Measurements from ENCODE around the gene RHCG.
A peak's percentile ranks its signal among the peaks of the same experiment; 100 is the strongest.

Gene RHCG

DNA sequence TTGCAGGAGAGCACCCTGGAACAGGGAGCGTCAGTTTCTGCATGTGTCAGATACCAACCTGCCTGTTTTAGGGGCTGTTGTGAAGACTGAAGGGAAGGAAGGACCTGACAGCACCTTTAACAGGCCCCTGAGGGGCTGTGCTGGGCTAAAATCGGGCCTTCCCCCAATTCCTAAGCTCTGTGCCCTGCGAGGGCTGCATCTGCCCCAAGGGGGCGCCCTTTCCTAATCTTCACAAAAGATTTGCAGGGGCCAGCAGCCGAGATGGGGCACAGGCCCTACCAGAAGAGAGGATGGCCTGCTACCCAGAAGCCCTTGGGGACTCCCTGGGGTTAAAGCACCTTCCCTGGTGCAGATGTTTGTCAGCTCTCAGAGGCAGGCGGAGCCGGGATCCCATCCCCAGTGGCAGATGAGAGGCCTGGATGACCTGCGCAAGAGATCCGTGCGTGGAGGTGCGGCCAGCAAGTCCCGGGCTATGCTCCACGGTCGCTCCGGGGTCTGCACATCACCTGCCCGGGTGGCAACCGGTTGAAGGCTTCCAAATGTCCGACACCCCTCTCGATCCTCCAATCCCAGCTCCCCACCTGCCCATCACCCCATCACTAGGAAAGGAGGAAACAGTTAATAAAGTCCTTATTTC, 53.6 kb downstream of the RHCG start:
- no peak for DNase-seq

DNA sequence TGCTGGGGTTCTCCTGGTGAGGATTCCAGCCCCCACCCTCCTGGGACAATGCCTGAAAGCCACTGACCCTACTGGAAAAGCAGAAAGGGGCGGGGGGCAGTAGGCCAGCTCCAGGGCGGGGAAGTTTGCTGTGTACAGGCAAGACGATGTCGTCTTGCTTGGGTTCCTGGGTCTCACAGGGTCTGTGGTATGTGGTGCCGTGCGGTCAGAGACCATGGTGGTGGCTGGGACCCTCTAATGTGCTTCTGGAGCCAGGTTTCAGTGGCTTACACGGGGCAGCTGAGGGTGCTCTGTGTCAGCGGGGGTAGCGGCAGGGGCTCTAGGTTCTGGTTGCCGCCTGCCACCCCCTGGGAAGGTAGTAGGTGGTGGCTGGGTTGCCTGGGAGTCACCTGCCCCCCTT, 54.2 kb downstream of the RHCG start:
- DNase-seq = no peak

DNA sequence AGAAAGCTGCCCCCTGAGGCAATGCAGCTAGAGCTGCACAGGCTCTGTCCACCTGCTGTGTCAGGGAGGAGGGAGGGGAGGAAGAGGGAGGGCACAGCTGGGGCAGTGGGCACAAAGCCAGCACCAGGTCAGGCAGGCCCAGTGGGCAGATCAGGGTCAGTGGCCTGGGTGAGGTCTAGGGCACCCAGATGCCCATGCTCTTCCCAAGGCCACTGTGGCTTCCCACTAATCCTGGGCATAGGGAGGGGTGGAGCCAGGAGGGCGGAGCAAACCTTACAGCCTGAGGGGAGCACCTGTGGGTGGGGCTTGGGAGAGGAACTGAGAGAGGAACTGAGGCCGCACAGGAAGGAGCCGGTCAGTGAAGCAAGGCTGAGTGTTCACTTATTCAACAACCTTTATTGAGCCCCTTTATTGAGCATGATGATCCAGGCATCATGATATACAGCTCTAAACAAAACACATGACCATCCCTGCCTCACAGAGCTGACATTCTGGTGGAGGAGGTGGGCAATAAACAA, 55.0 kb downstream of the RHCG start:
- no peak for DNase-seq

DNA sequence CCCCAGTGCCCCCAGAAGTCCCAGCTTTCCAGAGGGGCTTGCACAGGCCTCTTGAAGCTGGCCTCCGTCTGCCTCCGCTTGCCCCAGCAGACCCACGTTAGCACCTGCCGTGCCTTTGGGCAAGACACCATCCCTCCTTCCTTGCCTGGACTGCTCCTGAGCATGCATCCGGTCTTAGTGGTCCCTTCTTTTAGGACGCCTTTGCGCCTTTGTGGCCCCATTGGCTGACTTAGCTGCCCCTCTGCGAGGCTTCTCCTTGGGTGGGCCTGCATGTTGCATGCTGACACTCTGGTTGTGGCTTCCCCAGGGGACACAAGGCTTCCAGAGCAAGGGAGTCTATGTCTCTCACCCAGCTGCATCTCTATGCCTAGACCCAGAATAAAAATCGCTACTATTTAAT, 56.6 kb downstream of the RHCG start:
- no peak for DNase-seq

DNA sequence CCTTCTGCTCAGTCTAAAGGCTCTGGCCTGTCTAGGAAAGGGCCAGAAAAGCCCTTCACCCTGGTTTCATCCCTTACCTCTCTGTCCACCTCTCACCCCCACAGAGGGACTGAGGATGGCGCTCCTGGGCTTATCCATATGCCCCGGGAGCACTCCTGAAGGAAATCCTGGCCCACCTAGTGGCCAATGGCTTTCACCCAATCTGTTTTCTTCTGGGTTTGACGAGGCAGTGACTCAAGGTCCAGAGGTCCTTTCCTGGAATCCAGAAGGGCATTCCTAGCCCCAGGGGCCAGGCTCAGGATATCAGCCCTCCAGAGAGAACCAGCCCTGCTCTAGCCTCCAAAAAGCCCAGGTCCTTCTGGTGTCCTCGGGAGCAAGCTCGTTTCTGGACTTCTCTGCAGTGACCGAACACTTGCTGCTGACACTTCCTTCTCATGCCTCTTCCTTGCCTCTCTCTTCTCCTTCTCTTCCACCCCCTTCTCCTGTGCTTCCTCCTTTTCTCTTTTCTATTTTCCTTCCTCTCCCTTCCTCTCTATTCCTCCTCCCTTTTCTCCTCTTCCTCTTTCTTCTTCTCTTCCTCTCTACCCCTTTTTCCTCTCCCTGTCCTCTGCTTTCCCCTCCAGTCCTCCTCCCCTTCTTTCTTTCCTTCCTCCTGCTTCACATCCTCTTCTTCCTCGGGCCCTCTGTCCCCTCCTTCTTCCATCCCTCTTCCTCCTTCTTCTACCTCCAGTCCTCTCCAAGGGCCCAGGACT, 59.6 kb downstream of the RHCG start:
- DNase-seq = no peak

DNA sequence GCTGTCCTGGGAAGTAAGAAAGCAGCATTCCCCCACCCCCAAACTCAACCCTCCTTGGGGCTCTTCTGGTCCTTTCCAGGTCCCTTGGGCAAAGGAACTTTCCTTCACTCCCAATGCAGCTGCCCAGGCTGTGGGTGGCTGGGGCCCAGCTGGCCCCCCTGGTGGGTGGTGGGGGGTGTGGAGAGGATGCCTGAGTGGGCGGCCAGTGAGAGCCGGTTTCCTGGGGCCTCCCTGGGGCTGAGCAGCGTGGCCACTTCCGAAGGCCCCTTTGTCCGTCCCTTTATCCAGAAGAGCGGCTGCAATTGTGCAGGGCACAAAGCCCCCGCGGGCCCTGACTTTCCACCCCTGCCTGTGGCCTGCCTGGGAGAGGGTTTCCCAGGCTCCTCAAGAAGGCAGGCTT, 61.0 kb downstream of the RHCG start:
- no peak for DNase-seq

DNA sequence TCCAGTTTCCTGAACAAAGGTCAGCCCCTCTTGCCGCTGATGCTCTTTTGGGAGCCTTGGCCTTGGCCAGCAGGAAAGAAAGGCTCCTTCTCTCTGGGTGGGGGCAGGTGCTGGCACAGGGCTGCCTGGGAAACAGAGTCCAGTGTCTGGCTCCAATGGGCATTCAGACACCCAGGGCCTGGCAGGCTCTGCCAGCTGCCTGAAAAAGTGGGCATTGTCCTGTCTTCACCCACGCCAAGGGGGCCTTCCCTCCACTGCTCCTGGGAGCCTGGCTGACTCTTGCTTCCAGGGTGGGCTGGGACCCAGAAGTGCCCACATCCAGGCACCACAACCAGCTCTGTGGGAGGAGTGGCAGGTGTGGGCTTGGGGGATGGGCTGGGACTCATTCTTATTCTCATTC, 62.7 kb downstream of the RHCG start:
- DNase-seq = no peak

DNA sequence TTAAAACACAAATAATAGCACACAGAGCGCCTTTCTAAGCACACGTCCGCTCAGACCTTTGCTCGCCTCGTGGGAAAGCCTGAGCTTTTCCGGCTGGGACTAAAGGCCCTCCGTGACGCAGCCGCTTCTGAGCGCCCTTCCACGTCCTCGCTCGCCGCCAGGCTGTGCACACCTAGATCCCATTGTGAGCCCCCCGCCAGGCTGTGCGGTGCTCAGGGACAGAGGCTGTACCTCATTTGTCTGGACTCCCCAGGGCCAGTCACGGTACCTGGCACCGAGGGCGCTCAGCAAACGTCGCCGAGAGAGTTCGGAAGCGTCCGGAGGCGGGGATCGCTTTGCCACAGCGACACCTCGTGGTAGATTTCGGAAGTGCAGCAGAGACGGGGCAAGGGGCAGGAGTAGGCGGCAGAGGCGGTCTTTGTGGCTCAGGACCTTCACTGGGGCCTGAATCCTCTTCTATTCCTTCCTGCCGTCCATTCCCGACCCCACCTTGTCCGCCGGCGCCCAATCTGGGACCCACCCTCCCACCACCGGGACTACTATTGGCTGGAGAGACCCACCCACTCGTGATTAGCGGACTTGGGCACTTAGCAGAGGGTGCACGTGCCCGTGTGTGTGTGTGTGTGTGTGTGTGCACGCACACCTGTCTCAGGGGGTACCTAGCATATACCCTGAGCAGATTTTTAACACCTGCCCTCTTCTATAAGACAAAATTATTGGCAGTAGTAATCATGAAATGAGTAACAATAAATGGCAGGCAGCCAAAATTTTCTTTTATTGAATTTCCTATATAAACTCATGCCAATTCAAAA, 65.6 kb downstream of the RHCG start:
- peak; percentile 45 for DNase-seq

DNA sequence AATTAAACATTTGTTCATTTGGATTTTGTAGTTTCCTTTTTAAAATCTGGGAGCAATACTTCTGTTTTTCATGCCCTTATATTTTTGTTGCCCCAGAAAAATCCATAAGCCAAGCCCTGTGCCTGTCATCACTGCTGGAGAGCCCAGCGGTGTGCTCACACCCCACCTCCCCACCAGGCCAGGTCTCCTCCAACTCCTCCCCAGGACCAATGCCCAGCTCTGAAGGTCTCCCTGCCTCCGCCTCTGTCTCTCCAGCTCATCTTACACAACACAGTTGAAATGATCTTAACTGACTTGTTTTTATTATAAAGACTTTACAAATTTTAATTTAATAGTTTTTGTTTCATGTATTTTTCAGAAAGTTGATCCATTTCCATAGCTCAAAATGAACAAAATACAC, 66.4 kb downstream of the RHCG start:
- no peak for DNase-seq

DNA sequence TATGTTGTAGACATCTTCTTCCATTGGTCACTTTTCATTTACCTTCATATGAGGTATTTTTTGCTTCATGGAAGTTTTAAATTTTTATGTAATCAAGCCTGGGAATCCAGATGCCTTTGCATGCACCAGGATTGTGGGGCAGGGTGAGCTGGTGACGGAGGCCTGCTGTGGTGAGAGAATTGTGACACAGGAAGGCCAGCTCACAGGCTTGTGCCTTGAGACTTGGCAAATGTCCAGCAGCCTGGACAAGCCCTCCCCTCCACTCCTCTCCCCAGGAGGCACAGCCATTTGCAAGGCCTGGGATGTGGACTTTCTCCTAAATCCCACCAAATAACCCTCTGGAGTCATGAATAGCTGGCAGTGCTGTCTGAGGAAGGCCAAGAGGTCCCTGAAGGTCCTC, 67.4 kb downstream of the RHCG start:
- DNase-seq = no peak

DNA sequence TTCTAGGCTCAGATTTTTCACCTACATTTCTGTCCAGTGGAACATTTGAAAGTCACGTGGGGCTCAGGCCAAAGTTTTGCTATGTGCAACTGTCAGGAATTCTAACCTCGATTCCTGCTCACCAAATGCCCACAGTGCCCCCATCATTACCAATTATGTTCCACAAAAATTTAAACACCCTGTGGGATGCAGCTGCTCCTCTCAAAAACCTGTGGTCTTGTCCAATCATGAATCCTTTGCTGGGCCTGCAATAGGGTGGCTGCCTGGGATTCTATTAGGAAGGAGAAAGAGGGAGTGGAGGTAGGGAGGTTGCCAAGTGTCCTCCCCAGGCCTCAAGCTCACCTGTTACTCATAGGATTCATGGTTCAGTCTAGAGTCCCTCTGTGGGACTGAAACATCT, 68.1 kb downstream of the RHCG start:
- DNase-seq = no peak

DNA sequence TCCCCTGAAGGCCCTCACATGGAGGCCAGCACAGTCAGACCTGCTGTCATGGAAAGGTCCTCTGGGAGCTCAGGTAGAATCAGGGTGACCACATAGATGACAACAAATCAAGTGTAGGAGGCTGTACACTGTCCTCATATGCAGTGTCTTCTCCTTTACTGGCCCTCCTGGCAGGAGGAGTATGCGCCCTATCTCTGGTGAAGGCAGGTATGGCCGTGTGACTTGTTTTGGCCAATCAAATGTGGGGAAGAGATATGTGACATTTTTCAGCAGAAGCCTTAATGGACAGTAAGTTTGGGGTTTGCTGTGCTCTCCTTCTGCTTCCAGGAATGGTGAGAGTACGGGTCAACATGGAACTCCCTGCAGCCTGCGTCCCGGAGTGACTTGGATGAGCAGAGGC, 69.9 kb downstream of the RHCG start:
- no peak for DNase-seq

DNA sequence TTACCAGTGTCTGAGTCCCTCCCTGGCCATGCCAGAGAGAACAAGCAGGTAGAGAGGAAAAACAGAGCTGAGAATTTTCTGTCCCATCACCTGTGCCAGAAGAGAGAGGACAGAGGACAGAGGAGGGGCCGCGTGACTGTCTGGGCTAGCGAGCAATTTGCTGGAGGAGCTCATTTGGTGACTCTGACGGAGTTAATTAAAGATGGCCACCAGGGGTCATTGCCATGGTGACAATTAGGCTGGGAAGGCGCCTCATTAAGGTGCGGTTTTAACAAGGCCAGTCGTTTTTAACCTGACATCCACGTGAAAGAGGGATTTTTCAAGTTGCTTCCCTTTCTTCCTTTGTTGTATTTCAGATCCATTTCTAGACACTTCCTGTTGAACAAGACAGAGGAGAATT, 72.4 kb downstream of the RHCG start:
- no peak for DNase-seq

Data from GDM1 (cell line).